HG03159 (cell line): Measurements from ENCODE around the gene RHCE.
"Not testable (repeated sequence)": the region's sequence is repeated elsewhere in the genome, so short reads cannot be mapped to it uniquely, and the experiment has no call there.

ENCODE experiments used
- ATAC-seq: cut with Tn5 transposase; IDR thresholded peaks from one replicate; pipeline ENCODE4 v1.9.1; 2021; ENCODE audit warnings: mild to moderate bottlenecking, moderate library complexity; ENCODE audit not compliant: unreplicated experiment

The RHCE gene

DNA sequence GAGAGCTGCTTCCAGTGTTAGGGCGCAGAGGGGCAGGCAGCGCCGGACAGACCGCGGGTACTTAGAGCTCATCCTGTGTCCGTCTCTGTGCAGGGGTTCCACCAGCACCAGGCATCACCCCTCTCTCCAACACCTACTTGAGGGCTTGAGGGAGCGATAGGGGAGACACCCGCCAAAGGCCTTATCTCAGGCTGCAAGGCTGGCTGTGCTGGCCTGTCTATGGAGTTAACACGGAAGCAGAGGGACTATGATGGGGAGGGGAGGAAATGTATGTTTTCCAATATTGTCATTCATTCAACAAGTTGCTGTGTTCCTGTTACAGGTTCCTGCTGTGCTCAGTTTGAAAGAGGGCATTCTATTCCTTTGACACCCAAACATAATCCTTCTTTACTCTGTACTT is at the start of gene RHCE:
Gene RHCE (minus strand): TSS at position 111 of the 400 bp plus-strand sequence. CDS start 39 bp downstream, at position 72.
- not testable (repeated sequence) for ATAC-seq

DNA sequence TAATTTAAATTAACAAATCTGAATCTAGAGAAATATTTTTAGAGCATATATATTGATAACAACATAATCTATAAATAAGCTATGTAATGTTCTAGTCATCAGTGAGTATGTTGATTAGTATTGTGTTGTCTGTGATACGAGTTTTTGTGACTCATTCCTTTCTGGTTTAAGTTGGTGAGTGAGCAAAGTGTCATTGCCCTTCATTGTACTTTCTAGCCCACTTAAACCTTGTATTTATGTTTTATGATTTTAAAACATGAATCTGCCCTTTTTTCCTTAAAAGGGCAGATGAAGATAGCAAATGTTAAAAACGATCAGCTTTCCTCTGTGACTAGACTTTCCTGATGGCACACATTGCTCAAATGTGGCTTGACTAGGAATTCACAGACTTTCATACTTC is 48.6 kb upstream of the RHCE start:
- ATAC-seq = no peak

DNA sequence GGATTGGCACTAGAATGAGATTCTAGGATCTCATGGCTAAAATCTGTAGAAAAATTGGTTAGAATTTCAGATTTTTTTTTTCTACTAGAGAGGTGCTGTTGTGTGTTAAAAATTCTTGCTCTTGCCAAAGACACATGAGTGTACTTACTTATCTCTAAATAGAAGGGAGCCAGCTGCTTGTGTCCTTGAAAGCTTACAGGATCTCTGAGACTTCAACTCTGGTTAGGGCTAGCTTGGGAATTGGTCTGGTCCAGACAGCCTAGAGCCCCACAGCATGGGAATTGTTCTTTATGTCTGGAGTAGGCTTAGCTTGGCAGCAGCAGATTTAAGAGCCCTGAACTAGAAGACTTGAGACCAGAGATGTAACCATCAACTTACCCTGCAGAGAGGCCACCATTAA is 47.4 kb upstream of the RHCE start:
- ATAC-seq = no peak

DNA sequence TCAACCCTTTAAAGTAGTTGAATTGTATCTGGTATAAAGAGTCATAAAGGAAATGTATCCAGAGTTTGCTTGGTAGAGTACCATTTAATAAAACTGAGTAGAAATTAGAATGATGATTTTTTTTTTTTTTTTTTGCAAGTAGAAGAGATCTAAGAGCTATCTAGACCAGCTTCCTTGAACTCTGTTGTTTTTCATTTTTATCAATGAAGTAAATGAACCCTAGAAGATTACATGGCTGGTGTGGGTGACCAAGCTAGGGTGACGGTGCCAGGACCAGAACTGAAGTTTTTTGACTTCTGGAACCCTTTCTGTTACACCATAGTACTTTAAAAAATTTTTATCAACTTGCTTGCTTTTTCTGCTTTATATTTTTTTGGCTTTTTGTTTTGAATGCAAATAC is 47.0 kb upstream of the RHCE start:
- ATAC-seq = no peak

DNA sequence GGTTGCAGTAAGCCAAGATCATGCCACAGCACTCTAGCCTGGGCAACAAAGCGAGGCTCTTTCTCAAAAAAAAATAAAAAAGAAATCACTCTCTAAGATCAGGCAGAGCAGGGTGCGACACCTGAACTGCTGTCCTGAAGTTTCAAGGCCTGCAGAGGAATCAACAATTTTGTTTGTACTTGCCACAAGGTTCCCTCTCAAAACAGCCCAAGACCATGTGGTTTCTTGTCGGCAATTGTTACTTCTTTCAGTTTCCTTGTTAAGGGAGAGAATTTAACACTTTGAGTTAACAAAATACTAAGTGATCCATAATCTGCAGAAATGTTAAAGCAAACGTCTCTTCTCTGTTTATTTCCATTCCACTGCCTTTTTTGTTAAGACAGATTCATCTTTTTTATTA is 46.6 kb upstream of the RHCE start:
- no peak for ATAC-seq

DNA sequence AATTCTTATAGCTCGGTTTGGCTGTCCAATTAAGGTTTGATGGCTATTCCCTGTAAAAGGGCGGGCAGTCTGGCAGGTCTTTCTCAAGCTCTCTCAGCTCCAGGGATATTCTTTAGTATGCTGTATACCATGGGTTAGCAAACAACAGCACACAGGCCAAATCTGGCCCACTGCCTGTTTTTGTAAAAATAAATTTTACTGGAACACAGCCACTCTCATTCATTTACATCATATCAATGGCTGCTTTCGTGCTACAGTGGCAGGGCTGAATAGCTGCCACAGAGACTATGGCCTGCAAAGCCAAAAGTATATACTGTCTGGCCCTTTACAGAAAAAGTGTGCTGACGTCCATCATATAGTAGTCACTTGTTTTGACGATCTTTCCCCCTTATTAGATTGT is 42.1 kb upstream of the RHCE start:
- no peak for ATAC-seq

DNA sequence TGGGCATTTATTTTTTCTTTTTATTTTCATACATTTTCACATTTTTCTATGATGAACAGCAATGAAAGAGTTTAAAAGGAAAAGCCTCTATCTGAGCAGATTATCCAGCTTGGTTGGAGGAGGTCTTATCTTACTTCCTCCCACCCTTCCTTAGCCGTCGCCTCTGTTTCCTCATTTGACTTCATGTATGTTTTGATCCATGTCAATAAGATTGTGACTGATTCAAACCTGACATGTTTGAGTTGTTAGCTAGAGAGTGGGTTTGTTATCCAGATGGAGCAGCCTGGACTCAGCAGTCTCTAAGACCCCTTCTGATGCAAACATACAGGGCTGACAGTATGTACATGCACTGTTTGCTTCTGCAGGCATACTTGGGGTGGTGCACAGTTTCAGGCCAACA is 41.2 kb upstream of the RHCE start:
- ATAC-seq = no peak

DNA sequence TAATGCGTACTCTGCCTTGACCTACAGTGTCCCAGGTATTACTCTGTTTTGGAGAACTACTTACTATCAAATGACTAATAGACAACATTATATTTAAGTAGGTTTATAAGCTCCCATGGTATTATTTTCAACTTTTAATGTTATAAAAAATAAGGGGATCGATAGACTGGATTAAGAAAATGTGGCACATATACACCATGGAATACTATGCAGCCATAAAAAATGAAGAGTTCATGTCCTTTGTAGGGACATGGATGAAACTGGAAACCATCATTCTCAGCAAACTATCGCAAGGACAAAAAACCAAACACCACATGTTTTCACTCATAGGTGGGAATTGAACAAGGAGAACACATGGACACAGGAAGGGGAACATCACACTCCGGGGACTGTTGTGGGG is 40.2 kb upstream of the RHCE start:
- not testable (repeated sequence) for ATAC-seq

DNA sequence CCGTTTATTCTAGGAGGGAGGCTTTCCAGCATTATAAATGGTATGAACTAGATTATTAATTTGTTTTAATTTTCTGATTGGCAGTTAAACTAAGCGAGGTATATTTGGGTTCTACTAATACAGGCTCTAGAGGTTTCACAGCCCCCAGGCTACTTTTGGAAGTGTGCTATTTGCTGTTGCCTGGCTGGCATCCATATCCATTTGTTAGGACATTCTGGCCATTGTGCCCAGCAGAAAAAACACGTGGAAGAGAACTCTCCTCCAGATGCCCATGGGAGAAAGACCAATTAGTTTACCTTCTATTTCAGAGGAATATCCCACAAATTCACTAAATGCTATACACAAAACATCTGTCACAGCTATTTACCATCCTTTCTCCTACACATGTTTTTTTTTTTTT is 39.4 kb upstream of the RHCE start:
- no peak for ATAC-seq

DNA sequence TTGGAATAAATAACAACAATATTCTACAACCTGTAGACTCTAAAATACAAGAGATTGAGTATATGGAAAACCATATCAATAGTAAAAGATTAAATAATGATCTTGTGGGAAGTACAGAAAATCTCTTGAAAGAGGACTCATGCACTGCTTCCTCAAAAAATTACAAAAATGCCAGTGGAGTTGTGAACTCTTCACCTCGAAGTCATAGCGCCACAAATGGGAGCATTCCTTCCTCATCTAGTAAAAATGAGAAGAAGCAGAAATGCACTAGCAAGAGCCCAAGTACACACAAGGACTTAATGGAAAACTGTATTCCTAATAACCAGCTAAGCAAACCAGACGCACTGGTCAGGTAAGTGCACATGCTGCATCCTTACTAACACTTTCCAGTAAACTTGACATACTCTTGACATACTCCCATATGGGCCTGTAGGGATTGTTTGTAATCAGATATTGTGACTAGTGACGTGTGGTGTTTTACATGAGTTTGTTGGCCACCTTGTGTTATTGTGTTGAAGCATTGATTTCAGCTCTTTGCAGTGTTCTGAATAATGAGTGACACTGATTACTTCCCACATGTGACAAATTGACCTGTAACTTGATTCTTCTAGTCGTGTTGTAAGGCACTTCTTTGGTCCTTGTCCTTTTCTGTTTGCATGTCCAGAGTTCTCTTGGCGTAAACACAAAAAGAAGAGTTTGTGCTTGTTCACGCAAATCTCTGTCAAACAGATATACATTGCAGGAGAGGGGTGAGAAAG is 38.1 kb upstream of the RHCE start:
- no peak for ATAC-seq

DNA sequence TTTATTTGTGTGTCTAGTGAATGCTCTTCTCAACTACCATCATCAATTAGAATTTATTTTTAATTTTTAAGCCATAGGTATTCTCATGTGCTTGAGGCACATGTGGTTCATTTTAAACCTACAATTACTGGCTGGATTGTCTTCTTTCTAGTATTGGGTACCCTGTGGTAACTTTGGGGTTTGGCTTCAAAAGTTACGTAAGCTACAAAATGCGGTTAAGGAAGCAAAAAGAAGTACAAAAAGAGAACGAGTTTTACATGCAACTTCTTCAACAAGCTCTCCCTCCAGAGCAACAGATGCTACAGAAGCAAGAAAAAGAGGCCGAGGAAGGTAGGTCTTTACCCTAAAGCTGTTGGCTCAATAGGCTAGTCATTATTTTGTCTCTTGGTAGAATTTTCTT is 35.9 kb upstream of the RHCE start:
- ATAC-seq = no peak

DNA sequence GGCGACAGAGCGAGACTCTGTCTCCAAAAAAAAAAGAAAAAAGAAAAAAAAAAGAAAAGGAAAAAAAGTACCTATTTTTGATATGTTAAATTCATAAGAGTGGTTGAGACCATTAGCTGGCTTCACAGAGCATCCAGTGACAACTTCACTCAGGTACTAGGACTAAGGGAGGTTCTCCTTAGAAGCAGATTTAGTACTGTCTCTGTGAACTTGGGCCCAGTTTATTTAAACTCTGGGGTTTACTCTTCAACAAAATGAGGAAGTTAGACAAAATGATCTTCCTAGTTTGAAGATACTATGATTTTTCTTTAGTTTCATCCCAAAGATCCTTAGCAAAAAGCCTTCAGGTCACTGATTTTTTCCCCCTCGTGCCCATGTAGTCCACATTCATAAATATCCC is 31.3 kb upstream of the RHCE start:
- ATAC-seq = no peak

DNA sequence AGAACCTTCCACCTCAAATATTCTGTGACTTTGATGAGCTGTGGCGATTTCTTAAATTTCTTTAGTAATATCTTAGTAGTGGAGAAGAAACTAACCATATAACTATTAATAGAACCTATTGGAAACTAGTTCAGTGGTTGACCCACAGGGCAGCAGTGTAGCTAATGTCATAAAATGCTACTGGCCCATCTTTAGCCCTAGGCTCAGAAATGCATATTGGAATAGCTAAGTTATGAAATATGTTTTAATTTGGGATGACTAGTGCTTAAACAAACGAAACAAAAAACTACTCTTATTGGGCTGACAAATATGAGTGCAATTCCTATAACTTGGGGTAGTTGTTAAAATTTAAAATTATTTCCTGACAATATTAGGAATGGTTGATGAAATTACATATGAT is 30.3 kb upstream of the RHCE start:
- ATAC-seq = no peak

DNA sequence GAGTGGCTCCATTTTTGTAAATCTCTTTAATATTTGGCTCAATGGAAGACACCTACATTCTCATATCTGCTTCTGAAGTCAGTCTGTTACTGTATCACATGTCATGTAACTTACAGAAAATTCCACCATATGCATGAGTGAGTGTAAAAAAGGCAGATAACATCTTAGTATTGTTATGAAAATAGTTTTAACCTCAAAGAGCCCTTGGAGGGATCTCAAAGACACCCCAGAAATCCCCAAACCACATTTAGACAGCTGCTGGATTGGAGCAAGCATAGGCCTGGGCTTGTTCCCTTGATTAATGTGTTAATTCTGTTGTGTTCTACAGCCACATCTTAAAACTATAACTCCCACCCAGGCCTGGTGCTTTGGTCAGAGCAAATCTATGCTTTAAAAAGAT is 26.9 kb upstream of the RHCE start:
- ATAC-seq = no peak

DNA sequence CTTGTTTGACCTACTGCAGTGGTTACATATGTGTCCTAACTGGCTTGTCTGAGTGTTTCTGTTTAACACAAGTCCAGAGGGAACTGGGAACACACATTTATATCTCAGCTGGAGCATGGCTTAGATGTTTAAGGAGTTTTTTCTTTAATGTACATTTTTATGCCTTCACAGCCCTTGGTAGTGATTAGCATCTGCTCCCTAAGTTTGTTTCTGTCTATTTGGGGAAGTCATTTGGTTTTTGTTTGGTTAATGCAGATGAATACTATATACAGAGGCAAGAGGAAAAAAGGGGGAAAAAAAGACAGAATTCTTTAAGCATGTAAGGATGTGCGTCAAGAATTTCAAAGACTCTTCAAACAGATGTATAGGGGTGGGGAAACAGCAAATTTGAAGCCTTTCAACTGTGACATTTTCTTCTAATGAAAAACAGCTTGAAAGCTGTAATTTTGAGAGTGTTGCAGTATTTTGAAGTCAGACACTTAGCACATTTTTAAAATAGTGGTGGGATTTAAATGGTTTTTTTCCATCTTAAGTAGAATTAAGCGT is 25.4 kb upstream of the RHCE start:
- no peak for ATAC-seq

DNA sequence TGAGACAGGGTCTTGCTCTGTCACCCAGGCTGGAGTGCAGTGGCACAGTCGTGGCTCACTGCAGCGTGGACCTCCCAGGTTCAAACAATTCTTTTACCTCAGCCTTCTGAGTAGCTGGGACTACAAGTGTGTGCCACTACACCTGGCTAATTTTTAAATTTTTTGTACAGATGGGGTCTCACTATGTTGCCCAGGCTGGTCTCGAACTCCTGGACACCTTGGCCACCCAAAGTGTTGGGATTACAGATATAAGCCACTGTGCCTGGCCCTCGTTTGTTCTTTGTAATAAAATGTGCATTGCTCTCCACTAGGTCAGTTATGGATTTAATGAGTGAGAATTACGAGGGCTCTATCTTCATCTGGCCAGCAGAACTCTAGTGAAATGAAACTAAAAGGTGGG is 24.0 kb upstream of the RHCE start:
- ATAC-seq = not testable (repeated sequence)

DNA sequence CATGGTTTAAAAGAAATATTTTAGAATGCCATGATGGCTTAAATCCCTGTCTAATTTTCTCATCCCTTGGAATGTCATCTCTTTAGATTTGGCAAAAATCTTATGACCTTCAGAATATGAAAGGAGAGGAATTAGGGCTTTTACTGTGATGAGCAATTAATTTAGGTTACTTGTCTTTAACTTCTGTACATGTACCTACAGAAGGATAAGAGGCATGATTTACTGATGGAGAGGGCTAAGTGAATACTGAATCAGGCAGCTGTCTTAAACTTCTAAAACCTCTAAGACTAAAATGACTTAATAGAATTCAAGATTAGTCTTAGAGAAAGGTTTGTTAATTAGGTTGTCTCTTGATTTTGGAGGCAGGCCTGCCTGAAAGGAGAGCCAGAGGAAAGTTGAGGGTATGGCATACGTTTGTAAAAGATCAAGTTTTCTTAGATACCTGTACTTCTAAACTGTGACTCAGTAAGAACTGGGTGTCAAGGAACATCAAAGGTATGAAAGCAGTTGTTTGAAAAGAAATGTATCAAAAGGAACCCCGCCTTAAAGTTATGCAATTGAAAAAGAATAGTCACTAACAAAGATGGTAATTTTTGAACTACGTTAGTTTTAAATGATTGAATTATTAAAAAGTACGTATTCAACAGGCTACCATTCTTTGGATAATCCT is 22.5 kb upstream of the RHCE start:
- ATAC-seq = no peak

DNA sequence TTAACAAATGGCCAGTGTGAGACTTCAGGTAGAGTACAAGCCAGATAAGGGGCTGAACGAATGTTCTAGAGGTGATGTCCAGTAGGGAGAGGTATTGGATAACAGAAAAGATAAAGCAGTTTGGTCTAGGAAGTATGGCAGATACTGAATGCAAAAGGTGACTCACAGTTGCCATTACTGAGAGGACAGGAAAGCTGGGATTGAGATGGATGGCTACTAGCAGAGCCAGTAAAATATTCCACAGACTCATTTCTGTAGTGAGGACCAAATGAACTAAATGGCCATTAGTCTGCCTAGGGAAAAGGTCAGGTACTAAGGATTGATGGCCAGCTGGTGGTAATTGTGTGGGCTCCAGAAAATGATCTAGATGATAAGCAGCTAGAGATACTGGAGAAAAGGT is 21.6 kb upstream of the RHCE start:
- ATAC-seq = no peak

DNA sequence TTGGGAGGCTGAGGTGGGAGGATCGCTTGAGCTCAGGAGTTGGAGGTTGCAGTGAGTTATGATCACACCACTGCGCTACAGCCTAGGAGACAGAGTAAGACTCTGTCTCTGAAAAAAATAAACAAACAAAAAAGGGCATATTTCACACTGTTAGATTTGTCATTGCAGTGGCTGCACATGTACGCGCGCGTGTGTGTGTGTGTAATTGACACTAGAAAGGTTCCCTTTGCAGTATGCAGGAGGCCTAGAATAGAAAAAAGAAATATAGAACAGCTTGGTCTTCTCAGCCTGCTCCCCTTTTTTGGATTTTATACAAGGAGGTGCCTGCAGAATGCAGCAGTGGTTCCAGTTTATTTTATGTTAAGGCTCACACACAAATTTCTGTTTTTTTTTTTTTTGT is 18.7 kb upstream of the RHCE start:
- no peak for ATAC-seq

DNA sequence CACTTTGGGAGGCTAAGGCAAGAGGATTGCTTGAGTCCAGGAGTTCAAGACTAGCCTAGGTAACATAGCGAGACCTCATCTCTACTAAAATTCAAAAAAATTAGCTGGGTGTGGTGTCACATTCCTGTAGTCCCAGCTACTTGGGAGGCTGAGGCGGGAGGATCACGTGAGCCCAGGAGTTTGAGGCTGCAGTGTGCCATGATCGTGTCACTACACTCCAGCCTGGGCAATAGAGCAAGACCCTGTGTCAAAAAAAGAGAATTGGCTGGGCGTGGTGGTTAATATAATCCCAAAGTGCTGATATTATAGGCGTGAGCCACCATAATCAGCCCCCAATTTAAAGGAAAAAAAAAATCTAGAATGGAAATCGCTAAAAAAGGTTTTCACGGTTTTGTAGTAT is 17.0 kb upstream of the RHCE start:
- ATAC-seq = no peak

DNA sequence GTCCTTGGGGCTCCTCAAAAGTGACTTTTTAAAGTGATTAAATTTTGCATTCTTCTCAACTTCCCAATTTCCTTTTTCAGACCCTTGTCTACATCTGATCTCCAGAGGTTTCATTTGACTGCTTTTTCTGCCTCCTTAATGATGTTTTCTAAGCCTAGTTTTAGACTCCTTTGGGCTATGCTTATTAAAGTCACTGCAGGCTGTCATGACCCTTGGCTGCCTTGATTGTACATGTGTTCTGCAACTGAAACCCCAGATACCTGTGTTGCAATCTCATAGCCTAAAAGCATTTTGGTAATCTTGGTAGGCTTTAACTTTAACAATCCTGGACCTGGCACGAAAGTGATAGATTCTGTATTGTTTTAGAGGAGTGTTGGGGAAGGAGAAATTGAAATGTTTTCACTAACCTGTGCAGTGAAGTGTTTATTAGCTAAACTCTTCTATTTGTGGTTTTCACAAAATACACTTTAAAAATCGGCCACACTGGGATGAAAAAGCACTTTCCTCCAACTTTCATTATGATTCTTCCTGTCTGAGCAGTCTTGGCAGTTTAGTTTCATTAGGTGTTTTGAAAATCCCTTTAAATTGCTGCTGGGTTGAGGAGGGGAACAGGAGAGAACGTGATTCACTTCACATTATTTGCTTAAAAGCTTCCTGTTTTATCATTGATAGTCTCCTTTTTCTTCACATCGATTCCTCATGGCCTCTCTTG is 14.9 kb upstream of the RHCE start:
- ATAC-seq = no peak
